ENCODE measurements around the gene HMOX2. TPM values are rescaled to one million over a fixed set of nuclear protein-coding genes. Genes with fewer than 3 reads are reported as not detected.

The HMOX2 gene, protein sequence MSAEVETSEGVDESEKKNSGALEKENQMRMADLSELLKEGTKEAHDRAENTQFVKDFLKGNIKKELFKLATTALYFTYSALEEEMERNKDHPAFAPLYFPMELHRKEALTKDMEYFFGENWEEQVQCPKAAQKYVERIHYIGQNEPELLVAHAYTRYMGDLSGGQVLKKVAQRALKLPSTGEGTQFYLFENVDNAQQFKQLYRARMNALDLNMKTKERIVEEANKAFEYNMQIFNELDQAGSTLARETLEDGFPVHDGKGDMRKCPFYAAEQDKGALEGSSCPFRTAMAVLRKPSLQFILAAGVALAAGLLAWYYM
- 52.6 and 53.1 TPM in 2 replicates for total RNA-seq

DNA sequence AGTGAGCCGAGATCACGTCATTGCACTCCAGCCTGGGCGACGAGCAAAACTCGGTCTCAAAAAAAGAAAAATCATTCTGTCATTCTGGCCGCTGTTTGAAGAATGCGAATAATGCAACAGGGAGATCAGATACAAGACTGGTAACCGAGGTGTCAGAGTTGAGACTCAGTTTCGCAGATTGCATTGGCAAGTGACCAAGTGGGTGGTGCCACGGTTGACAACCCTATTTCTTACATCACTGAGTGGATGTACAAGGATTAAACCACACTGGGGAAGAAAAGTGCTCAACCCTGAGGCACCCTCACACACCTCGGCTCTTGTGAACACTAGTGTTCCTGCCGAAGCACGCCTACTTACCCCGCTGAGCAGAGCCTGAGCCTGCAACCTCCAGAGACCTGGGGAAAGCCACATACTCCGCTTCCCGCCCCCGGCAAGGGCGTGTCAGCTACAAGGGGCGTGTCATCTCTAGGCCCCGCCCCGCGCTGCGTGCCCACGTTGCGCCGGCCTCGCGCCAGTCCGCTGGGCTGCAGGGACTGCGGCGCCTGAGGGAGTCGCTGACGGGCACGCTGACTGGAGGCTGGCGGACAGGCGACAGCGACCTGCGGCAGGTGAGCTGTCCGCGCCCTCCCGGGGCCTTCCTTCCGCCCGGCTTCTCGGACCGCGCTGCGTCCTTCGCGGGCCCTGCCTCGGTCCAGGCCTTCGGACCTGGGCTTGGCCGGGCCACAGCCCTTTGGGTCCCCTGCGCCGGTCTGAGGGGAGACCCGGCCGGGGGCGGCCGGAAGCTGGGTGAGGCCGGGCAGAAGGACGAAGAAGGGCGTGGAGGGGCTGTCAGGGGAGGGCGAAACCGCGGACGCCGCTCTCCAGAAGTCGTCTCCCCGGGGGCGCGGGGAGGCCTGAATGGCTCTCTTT, at the start of gene HMOX2:
Gene HMOX2, plus strand, starts transcription at position 519 of the 909 bp plus-strand sequence. CDS start 29,127 bp downstream, outside the sequence.

DNA sequence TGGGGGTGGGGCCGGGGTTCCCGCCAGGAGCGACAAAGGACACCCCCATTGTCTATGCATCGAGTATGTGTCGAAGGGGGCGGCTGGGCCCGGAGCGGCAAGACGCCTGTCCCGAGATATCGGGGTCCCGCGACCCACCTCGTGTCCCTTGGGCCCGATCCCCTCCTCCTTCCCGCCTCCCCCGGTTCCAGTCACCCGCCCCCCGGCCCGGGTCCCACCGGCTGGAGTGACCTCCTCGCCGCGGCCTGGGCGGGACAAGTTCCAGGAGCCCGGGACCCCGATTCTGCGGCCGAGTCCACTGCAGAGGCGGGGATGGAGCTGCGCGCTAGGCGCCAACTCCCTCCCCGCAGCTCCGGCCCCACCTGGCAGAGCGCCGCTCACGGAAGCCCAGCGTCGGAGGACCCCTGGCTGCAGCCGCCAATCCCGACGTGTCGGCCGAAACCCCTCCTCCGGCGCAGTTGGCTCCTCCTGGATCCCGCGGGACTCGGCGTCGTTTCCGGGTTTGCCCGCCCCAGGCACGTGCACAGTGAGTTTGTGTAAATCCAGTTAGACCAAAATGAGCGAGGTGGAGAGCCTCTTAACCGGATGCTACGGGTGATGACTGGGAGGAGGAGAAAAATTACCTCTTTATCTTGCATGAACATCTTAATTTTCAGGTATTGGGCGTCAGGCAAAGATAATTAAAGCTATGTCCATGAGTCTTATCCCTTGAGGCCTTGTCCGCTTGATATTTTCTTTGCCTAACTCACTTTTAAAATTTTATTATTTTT, 1.8 kb upstream of the HMOX2 start, which contains the start of gene NMRAL1:
Gene NMRAL1, minus strand, starts transcription at position 434 of the 770 bp plus-strand sequence. CDS start 493 bp downstream, outside the sequence.

DNA sequence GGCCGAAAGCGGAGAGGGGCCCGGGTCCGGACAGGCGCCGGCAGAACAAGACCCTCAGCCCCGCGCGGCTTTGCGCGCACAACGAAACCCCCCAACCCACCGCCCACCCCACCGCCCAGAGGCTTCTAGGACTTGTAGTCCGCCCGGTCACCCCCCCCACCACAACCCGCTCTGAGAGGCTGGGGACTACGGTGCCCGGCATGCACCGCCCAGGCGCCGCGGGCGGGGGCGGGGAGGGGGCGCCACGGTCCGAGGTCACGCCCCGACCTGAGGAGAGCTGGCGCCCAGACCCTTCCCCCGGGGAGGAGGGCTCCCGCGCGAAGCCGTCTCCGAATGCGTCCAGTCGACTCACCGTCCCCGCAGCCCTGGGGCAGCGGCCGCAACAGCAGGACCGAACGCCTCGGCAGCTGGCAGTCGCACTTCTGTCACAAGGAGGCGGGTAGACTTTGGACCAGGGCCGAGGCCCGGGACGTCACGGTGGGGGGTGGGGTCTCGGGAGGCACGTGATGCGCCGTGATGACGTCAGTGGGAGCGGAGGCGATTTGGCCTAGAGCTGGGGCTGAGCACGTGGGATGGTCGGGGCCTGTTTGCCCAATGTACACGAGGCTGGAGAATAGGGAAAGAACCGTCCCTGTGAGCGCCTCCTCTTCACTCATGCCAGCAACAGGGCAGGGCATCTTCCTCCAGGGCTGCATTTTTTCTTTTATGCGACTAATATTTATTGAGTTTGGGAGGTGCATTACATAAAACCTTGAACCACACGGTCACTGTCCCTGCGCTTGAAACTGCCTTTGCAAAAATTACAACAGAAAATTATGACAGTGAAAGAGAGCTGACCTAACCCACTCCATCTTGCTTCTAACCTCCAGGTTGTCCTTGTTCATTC, 62.4 kb downstream of the HMOX2 start, which contains the start of gene CDIP1:
Gene CDIP1, minus strand, starts transcription at position 424 of the 886 bp plus-strand sequence. CDS start 24,643 bp downstream, outside the sequence.

DNA sequence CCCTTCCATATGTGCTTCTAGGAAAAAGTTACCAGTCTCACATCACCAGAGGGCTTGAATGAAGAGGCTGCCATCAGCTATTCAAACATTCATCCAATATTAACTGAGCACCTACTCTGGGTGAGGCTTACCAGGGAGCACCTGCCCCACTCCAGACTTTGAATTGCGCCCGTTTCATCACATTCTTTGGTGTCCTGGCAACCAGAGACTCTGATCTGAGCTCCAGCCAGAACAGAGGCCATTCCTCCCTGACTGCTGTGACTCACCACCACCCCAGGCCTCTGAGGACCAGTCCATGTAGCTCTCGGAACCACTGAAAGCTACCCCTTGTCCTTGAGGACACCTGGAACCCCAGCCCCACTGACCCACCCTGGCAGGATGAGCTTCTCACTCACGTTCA, 79.9 kb downstream of the HMOX2 start, which contains the start of gene C16orf96:
Gene C16orf96, plus strand, starts transcription at position 229 of the 400 bp plus-strand sequence. Its CDS starts 150 bp downstream, at position 379.

Other genes starting within 250 kb of the HMOX2 start
- gene SRL, start 234.3 kb upstream of the HMOX2 start, total RNA-seq: 0.29 and 0.50 TPM in 2 replicates
- 8.3 and 15.5 TPM in 2 replicates for gene TFAP4, start 203.4 kb upstream of the HMOX2 start, total RNA-seq
- 4.4 and 4.6 TPM in 2 replicates for gene GLIS2, start 160.3 kb upstream of the HMOX2 start, total RNA-seq
- gene PAM16, start 125.1 kb upstream of the HMOX2 start, total RNA-seq: 15.7 and 16.0 TPM in 2 replicates
- 122 and 273 TPM in 2 replicates for gene VASN, start 104.5 kb upstream of the HMOX2 start, total RNA-seq
- 14.1 and 14.2 TPM in 2 replicates for gene CORO7, start 59.8 kb upstream of the HMOX2 start, total RNA-seq
- 46.3 and 59.0 TPM in 2 replicates for gene DNAJA3, start 50.5 kb upstream of the HMOX2 start, total RNA-seq
- 87.7 and 97.9 TPM in 2 replicates for gene NMRAL1, start 1.8 kb upstream of the HMOX2 start, total RNA-seq
- 9.0 and 24.6 TPM in 2 replicates for gene CDIP1, start 62.4 kb downstream of the HMOX2 start, total RNA-seq
- 0.17 TPM in 1 of 2 replicates, not detected in the other for gene C16orf96, start 79.9 kb downstream of the HMOX2 start, total RNA-seq
- gene UBALD1, start 138.5 kb downstream of the HMOX2 start, total RNA-seq: 7.1 and 8.6 TPM in 2 replicates
- 39.3 and 43.7 TPM in 2 replicates for gene MGRN1, start 148.4 kb downstream of the HMOX2 start, total RNA-seq
- 26.8 TPM in 2 replicates for gene NUDT16L1, start 217.2 kb downstream of the HMOX2 start, total RNA-seq